Endothelial cell (in vitro differentiated cells): ENCODE results near the gene ANGPTL4. TPM values are rescaled to one million over a fixed set of nuclear protein-coding genes. Genes with fewer than 3 reads are reported as not detected.
A peak's percentile ranks its signal among the peaks of the same experiment; 100 is the strongest.

ENCODE experiments used
- DNase-seq: peaks from one replicate; pipeline ENCODE4 v3.0.0; 2021; ENCODE audit warnings: low spot score
- H3K27ac Mint-ChIP-seq: one replicate; pipeline ENCODE4 v1.8.0; 2021; ENCODE audit warnings: mixed read lengths, inconsistent platforms; ENCODE audit not compliant: unreplicated experiment
- H3K27me3 Mint-ChIP-seq: one replicate; pipeline ENCODE4 v1.8.0; 2021; ENCODE audit warnings: mild to moderate bottlenecking, moderate library complexity, mixed read lengths, inconsistent platforms; ENCODE audit not compliant: unreplicated experiment
- H3K36me3 Mint-ChIP-seq: one replicate; pipeline ENCODE4 v1.8.0; 2021; ENCODE audit warnings: mild to moderate bottlenecking, low read depth, mixed read lengths, inconsistent platforms; ENCODE audit not compliant: unreplicated experiment
- H3K4me1 Mint-ChIP-seq: one replicate; pipeline ENCODE4 v1.8.0; 2021; ENCODE audit warnings: mild to moderate bottlenecking, mixed read lengths, inconsistent platforms; ENCODE audit not compliant: unreplicated experiment
- H3K4me3 Mint-ChIP-seq: one replicate; pipeline ENCODE4 v1.8.0; 2021; ENCODE audit warnings: mild to moderate bottlenecking, mixed read lengths, inconsistent platforms; ENCODE audit not compliant: unreplicated experiment
- H3K9me3 Mint-ChIP-seq: one replicate; pipeline ENCODE4 v1.8.0; 2021; ENCODE audit warnings: mixed read lengths, inconsistent platforms; ENCODE audit not compliant: unreplicated experiment
- microRNA-seq: library from miRNA; unstranded; fragments of <30 nt; microRNA quantifications from one replicate; pipeline ENCODE4, GENCODE V29; 2020; ENCODE audit not compliant: unreplicated experiment
- total RNA-seq: library from RNA; stranded (reverse); fragmentation: NEBNext Ultra II Directional; extraction: Animal tissue kit (Norgen Biotek cat#: 25700); gene quantifications from one replicate; pipeline ENCODE4 v1.2.1, GENCODE V29; 2021; ENCODE audit not compliant: unreplicated experiment
- TF ChIP-seq, protein P1 (sequence below): fragments of 200-600 bp; sonication (generic); IDR thresholded peaks from one replicate; pipeline ENCODE4 v1.5.0; 2021; ENCODE audit warnings: antibody characterized with exemption; ENCODE audit not compliant: unreplicated experiment

ANGPTL4 gene
- total RNA-seq, 1 donor from 2014 or later, result 14.3 TPM

DNA sequence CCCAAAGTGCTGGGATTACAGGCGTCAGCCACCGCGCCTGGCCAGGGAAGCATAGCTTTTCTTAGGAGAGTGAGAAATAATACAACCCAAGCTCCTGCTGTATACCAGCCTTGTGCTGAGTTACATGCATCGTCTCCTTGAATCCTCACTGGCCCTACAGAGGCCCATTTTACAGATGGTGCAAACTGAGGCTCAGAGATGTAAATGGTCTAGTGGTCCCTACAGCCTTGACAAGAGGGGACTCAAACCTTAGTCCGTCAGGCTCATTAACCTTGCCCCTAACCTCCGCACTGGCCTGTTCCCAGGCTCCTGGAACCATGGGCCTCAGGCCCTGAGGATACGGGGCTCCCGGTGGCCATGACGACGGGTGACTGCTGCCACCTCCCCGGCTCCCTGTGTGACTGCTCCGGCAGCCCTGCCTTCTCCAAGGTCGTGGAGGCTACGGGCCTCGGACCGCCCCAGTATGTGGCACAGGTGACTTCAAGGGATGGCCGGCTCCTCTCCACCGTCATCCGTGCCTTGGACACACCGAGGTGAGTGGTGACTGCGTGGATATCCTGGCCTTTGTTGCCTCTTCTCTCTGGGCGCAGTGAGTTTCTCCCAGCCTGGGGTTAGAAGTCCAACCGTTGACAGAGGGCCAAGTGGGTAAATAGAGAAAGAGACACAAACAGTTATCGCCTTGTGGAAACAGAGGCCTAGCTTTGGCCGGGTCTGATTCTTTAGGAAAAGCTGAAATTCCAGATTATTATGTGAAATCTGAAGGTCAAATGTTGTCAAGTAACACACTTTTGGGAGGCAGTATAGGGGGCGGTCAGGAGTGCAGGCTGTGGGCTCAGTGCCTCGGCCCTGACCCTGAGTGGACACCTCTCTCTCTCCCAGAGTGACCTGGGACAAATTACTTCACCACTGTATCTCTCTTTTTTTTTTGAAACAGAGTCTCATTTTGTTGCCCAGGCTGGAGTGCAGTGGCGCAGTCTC, 57.8 kb downstream of the ANGPTL4 start:
- peaks cover 2% of the 10 kb centered on the region for H3K27me3 Mint-ChIP-seq
- H3K4me1 Mint-ChIP-seq, result peaks cover 12% of the 10 kb centered on the region
- H3K36me3 Mint-ChIP-seq, result peaks cover 8% of the 10 kb centered on the region
- DNase-seq, result no peak
- TF ChIP-seq, protein P1, sequence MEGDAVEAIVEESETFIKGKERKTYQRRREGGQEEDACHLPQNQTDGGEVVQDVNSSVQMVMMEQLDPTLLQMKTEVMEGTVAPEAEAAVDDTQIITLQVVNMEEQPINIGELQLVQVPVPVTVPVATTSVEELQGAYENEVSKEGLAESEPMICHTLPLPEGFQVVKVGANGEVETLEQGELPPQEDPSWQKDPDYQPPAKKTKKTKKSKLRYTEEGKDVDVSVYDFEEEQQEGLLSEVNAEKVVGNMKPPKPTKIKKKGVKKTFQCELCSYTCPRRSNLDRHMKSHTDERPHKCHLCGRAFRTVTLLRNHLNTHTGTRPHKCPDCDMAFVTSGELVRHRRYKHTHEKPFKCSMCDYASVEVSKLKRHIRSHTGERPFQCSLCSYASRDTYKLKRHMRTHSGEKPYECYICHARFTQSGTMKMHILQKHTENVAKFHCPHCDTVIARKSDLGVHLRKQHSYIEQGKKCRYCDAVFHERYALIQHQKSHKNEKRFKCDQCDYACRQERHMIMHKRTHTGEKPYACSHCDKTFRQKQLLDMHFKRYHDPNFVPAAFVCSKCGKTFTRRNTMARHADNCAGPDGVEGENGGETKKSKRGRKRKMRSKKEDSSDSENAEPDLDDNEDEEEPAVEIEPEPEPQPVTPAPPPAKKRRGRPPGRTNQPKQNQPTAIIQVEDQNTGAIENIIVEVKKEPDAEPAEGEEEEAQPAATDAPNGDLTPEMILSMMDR, result no peak
- no peaks in the 10 kb centered on the region for H3K9me3 Mint-ChIP-seq
- no peak overlapping the region for H3K4me3 Mint-ChIP-seq
- no peak overlapping the region for H3K27ac Mint-ChIP-seq

DNA sequence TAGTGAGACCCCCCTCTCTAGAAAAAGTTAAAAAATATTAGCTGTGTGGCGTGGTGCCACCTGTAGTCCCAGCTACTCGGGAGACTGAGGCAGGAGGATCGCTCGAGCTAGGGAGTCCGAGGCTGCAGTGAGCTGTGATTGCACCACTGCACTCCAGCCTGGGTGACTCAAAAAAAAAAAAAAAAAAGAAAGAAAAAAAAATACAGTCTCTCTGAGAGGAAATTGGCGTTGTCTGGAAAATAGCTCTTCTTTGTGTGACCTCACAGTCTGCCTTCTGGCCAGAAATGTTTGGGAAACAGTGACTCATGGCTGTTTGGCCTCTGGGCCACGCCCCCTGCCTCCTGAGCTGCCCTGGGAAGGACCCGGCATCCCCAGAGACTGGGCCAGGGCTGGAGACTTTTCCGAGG, 59.9 kb downstream of the ANGPTL4 start:
- H3K4me1 Mint-ChIP-seq, result peaks cover 8% of the 10 kb centered on the region
- TF ChIP-seq, protein P1, result no peak
- H3K36me3 Mint-ChIP-seq, result peaks cover 7% of the 10 kb centered on the region
- no peak overlapping the region for H3K4me3 Mint-ChIP-seq
- H3K9me3 Mint-ChIP-seq, result no peaks in the 10 kb centered on the region
- H3K27ac Mint-ChIP-seq, result peak overlapping the region; percentile 24
- H3K27me3 Mint-ChIP-seq, result peaks cover 5% of the 10 kb centered on the region
- peak; percentile 39 for DNase-seq

Small RNAs within 50 kb of the gene (microRNA-seq; reads per million reads assigned to microRNA genes)
- 2.0 reads per million, percentile 29 among the genes with 10 or more reads in this experiment for gene MIR4999

Other genes with a start within 250 kb of the ANGPTL4 start
- gene FBN3, start 214.6 kb upstream of the ANGPTL4 start, total RNA-seq, result 15.5 TPM
- gene CERS4, start 154.8 kb upstream of the ANGPTL4 start, total RNA-seq, result 34.2 TPM
- gene CD320, start 55.8 kb upstream of the ANGPTL4 start, total RNA-seq, result 111 TPM
- gene NDUFA7, start 42.8 kb upstream of the ANGPTL4 start, total RNA-seq, result 39.9 TPM
- 1,732 TPM for gene RPS28, start 42.7 kb upstream of the ANGPTL4 start, total RNA-seq
- 109 TPM for gene KANK3, start 20.9 kb upstream of the ANGPTL4 start, total RNA-seq
- 130 TPM for gene RAB11B, start 26.2 kb downstream of the ANGPTL4 start, total RNA-seq
- gene MARCHF2, start 49.1 kb downstream of the ANGPTL4 start, total RNA-seq, result 58.2 TPM
- 223 TPM for gene HNRNPM, start 80.8 kb downstream of the ANGPTL4 start, total RNA-seq
- not detected for gene PRAM1, start 138.5 kb downstream of the ANGPTL4 start, total RNA-seq
- 22.9 TPM for gene ZNF414, start 150.0 kb downstream of the ANGPTL4 start, total RNA-seq
- gene MYO1F, start 213.3 kb downstream of the ANGPTL4 start, total RNA-seq, result 3.2 TPM
- 58.7 TPM for gene ADAMTS10, start 246.6 kb downstream of the ANGPTL4 start, total RNA-seq